GM06990 (cell line): ENCODE data around the gene C1QTNF9.

ENCODE experiments used
- DNase-seq: peaks from one replicate; pipeline ENCODE4 v3.0.0-alpha.2; 2011; ENCODE audit not compliant: insufficient read length; ENCODE audit errors: extremely low read depth
- H3K27me3 ChIP-seq: replicated peaks from 2 replicates; pipeline ENCODE4 v1.6.0; 2011; ENCODE audit warnings: low read length; ENCODE audit not compliant: control insufficient read depth, insufficient read depth
- H3K36me3 ChIP-seq: 2 replicates; pipeline ENCODE4 v1.5.1; 2011; ENCODE audit warnings: low read length; ENCODE audit not compliant: control insufficient read depth, insufficient read depth
- H3K4me3 ChIP-seq: replicated peaks from 2 replicates; pipeline ENCODE4 v1.5.1; 2011; ENCODE audit warnings: low read depth, mild to moderate bottlenecking, control low read depth, low read length
- TF ChIP-seq, protein P1 (sequence below): IDR thresholded peaks from 2 replicates; pipeline ENCODE4 v1.5.1; 2011; ENCODE audit warnings: low read length, control low read depth, mild to moderate bottlenecking, inconsistent platforms; ENCODE audit not compliant: insufficient read depth, poor library complexity, severe bottlenecking

C1QTNF9 gene

DNA sequence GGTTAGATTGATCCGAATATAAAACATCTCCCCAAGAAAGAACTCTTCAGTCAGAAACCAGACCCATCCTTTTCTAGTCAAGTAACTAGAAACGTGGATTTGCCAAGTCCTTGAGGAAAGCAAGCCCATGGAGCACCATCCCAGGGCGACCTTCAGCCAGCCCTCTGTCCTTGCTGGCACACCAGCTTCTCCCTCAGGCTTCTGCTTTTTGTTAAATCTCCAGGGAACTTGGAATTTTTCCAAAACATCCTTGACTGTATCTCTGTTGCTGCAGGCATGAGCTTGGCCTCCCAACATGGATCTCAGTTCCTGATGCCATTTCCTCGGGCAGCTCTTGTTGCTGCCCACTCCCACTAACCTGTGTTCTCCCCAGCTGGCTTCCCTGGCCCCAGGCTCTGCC lies 27.1 kb upstream of the C1QTNF9 start:
- Histone ChIP-seq H3K36me3 (peaks cover 13% of the 10 kb centered on the region), H3K27me3 (no peaks in the 10 kb centered on the region), H3K4me3 (no peak overlapping the region)
- no peak for DNase-seq
- TF ChIP-seq, protein P1, sequence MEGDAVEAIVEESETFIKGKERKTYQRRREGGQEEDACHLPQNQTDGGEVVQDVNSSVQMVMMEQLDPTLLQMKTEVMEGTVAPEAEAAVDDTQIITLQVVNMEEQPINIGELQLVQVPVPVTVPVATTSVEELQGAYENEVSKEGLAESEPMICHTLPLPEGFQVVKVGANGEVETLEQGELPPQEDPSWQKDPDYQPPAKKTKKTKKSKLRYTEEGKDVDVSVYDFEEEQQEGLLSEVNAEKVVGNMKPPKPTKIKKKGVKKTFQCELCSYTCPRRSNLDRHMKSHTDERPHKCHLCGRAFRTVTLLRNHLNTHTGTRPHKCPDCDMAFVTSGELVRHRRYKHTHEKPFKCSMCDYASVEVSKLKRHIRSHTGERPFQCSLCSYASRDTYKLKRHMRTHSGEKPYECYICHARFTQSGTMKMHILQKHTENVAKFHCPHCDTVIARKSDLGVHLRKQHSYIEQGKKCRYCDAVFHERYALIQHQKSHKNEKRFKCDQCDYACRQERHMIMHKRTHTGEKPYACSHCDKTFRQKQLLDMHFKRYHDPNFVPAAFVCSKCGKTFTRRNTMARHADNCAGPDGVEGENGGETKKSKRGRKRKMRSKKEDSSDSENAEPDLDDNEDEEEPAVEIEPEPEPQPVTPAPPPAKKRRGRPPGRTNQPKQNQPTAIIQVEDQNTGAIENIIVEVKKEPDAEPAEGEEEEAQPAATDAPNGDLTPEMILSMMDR: no peak

DNA sequence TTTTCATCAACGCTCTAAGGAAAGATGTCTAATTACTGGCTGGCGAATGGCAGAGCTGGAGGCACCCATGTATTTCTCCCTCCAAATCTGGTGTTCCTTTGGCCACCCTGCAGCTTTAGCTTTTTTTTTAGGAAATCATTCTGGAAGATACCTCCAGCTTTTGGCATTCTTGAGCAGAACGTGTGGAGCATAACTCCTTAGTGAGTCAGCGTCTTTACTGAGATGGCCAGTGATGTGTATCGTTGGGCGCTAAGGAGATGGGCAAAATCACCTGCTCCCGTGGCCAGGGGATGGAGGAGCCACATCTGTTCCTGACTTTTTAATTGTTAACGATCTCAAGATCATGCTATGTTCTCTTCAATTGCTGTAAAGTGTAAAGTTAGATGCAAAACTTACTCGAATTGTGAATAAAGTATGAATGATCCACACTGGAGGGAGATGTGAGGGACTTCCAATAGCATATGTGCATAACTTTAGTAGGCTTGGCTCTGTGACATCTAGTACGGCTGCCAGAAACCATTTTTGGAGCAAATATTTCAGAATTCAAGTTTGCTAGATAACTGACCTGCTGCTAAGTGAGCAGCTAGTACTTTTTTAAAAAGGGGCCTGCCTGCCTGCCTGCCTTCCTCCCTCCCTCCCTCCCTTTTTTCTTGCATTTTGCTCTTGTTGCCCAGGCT lies 24.4 kb upstream of the C1QTNF9 start:
- Histone ChIP-seq H3K27me3 (no peaks in the 10 kb centered on the region), H3K36me3 (peaks cover 16% of the 10 kb centered on the region), H3K4me3 (no peak overlapping the region)
- no peak for DNase-seq
- TF ChIP-seq, protein P1: no peak

DNA sequence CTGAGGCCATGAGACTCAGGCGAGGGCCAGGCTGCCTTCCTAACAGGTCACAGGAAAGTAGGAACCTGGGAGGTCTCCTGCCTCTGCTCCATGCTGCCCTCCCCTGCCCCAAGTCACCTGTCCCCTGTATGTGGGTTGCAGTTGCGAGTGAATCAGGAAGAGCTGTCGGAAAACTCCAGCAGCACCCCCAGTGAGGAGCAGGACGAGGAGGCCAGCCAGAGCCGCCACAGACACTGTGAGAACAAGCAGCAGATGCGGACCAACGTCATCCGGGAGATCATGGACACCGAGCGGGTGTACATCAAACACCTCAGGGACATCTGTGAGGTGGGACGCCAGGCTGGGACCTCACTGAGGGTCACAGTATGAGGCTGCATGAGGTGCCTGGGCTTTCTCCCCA lies 22.8 kb upstream of the C1QTNF9 start:
- TF ChIP-seq, protein P1: no peak
- no peak for DNase-seq
- no peak overlapping the region for H3K4me3 ChIP-seq
- H3K36me3 ChIP-seq: peaks cover 21% of the 10 kb centered on the region
- H3K27me3 ChIP-seq: no peaks in the 10 kb centered on the region

DNA sequence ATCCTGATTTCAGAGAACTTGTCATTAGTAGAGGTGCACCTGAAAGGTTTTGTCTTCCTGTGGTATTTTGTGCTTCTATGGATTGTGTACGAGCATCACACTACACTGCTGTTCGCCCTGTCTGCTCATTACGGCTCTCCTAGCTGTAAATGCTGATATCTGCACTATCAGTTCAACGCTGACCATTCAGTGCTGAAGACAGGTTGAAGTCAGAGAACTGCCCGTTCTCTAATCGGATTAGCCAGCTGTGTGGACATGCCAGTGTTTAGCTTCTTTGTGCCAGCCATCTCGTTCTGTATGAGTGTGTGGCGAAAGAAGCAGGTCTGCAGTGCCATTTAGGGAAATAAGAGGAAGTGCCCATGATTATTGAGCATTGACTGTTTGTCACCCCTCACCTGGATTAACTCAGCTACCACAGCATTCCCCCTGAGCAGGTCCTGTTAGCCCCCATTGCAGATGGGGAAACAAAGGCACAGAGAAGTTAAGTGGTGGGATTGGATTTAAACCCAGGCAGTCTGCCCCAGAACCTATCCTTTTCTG lies 21.6 kb upstream of the C1QTNF9 start:
- Histone ChIP-seq H3K27me3 (no peaks in the 10 kb centered on the region), H3K4me3 (no peak overlapping the region), H3K36me3 (peaks cover 24% of the 10 kb centered on the region)
- TF ChIP-seq, protein P1: no peak
- DNase-seq: no peak

DNA sequence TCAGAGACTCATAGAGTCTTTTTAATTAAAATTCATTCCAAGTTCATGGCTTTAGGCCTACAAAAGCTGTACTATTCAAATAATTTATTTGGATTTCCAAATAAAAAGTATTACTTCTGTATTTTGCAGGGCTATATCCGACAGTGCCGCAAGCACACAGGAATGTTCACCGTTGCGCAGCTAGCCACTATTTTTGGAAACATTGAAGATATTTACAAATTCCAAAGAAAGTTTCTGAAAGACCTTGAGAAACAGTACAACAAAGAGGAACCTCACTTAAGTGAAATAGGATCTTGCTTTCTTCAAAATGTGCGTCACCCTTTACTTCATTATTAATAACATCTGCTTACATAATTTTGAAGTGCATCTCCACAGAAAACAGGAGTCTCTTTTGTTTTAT lies 20.5 kb upstream of the C1QTNF9 start:
- DNase-seq: no peak
- H3K4me3 ChIP-seq: no peak overlapping the region
- no peaks in the 10 kb centered on the region for H3K27me3 ChIP-seq
- TF ChIP-seq, protein P1: no peak
- peaks cover 24% of the 10 kb centered on the region for H3K36me3 ChIP-seq
